ENCODE results near the gene KCNN3. TPM values are rescaled to one million over a fixed set of nuclear protein-coding genes. Genes with fewer than 3 reads are reported as not detected.

Gene KCNN3
- total RNA-seq, 2 donors from 2014 or later, result 0.12 to 0.29 TPM

GRCh38 chr1:154891452-154891851 lies 21.4 kb upstream of the KCNN3 start:
- H3K4me1 Mint-ChIP-seq, result peaks cover 4% of the 10 kb centered on the region
- ATAC-seq, result no peak
- H3K27me3 Mint-ChIP-seq, result peaks cover 12% of the 10 kb centered on the region
- peaks cover 2% of the 10 kb centered on the region for H3K36me3 Mint-ChIP-seq (ENCODE audit: low read depth)
- no peak for DNase-seq
- no peak overlapping the region for H3K27ac Mint-ChIP-seq
- no peaks in the 10 kb centered on the region for H3K9me3 ChIP-seq (ENCODE audit: control insufficient read depth, low read length, poor library complexity, severe bottlenecking)
- no peak overlapping the region for H3K4me3 Mint-ChIP-seq

DNA sequence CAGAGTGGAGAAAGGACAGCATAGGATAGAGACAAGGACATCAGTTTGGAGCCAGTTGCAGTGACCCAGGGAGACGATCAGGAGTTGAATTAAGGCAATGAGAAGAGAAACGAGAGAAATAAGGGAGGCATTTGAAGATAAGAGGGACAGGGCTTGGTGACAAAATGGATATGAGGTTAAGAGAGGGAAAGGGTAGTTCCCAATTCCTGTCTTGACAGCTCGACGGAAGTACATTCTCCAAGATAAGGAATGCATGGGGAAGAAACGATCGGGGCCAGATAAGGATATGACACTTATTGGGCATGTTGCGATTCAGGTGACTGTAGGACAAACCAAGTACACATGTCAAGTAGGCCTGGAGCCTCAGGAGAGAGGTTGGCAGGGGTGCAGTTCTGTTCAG lies 18.7 kb upstream of the KCNN3 start:
- H3K9me3 ChIP-seq (ENCODE audit: control insufficient read depth, low read length, poor library complexity, severe bottlenecking), result no peaks in the 10 kb centered on the region
- Mint-ChIP-seq H3K36me3 (ENCODE audit: low read depth) (peaks cover 5% of the 10 kb centered on the region), H3K27me3 (peaks cover 12% of the 10 kb centered on the region), H3K4me1 (peaks cover 12% of the 10 kb centered on the region), H3K4me3 (no peak overlapping the region), H3K27ac (no peak overlapping the region)
- no peak for ATAC-seq
- DNase-seq, result no peak

- no peak overlapping the region for H3K27ac Mint-ChIP-seq
- H3K4me3 Mint-ChIP-seq, result no peak overlapping the region
- H3K27me3 Mint-ChIP-seq, result peaks cover 12% of the 10 kb centered on the region
- peaks cover 12% of the 10 kb centered on the region for H3K4me1 Mint-ChIP-seq
- H3K9me3 ChIP-seq (ENCODE audit: control insufficient read depth, low read length, poor library complexity, severe bottlenecking), result no peaks in the 10 kb centered on the region
- DNase-seq (no peak), ATAC-seq (no peak)
- peaks cover 5% of the 10 kb centered on the region for H3K36me3 Mint-ChIP-seq (ENCODE audit: low read depth)
These were observed 16.4 kb upstream of the KCNN3 start for GRCh38 chr1:154886281-154887015.

GRCh38 chr1:154884869-154885701 lies 15.0 kb upstream of the KCNN3 start:
- no peak for DNase-seq
- no peaks in the 10 kb centered on the region for H3K9me3 ChIP-seq (ENCODE audit: control insufficient read depth, low read length, poor library complexity, severe bottlenecking)
- Mint-ChIP-seq H3K36me3 (ENCODE audit: low read depth) (peaks cover 5% of the 10 kb centered on the region), H3K4me3 (no peak overlapping the region), H3K27me3 (peaks cover 12% of the 10 kb centered on the region), H3K27ac (peak overlapping the region; percentile 61), H3K4me1 (peaks cover 12% of the 10 kb centered on the region)
- ATAC-seq, result no peak

DNA sequence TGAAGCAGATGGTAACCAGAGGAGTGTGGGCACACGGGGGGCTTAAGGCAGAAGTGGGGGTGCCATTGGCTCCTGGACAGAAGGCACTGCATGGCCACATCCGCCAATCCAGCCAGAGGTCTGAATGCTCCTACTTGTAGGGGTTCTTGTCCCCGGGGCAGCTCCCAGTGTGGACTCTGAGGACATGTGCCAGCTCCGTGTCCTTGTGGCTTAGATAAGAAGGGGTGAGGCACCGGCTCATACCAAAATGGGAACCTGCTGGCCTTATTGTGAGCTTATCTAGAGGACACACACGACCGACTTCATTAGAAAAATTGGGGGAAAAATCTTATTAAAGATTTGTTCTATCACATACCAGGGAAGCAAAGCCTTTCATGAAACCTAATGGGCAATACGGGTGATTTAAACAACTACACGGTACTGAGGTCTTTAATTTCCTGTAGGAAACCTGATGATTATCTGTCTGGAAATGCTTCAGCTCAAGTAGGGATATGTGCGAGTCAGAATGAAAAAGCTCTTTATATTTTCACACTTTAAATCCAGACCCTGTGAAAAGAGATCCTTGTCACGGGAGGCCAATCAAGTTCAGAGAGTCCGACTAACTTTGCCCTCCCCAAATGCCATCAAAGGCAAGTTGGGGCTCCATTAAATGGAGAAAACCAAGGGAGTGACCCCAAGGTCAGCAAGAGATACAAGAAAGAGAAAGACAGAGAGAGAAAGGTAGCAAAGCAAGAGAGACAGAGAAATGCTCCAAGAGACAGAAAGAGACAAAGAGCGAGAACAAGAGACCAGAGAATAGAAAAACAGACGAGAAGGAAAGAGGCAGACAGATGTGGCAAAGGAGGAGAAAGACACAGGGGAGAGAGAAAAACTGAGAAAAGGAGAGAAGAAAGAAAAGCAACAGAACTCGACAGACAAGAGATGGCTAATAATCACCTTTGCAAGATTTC lies 14.1 kb upstream of the KCNN3 start:
- peaks cover 5% of the 10 kb centered on the region for H3K36me3 Mint-ChIP-seq (ENCODE audit: low read depth)
- H3K9me3 ChIP-seq (ENCODE audit: control insufficient read depth, low read length, poor library complexity, severe bottlenecking), result no peaks in the 10 kb centered on the region
- peaks cover 12% of the 10 kb centered on the region for H3K27me3 Mint-ChIP-seq
- peaks cover 12% of the 10 kb centered on the region for H3K4me1 Mint-ChIP-seq
- H3K27ac Mint-ChIP-seq, result peak overlapping the region; percentile 61
- H3K4me3 Mint-ChIP-seq, result no peak overlapping the region
- no peak for ATAC-seq
- DNase-seq, result no peak

DNA sequence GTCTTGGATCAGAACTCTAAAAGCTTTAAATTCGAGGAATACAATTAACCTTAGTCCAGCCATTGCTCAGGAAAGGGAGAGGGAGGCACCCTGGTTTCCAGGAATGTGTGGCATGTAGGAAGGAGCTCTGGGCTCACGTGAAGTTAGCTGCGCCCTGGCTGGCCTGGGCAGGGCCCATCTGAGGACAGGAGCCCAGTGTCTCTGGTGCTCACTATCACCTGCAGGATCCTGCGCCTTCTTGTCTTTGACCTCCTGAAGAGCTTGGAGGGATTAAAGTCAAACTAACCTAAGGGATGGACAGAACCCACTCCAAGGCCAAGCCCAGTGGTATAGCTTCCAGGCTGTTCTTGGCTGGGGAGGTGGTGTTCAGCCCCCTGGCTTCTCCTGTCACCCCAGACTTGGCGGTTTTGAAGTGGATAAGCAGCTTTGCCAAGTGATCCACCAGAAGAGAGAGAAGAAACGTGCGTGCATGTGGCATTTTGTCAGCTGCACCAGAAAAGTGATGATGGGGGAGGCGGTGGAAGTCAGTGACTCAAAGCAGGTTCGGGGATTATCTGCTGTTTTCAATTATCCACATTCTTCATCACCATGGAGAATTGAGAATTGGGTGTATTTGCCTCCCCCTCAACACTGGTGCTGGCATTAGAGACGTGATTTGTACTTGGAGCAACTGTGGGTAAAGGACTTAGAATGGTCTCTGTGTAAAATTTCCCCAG lies 11.9 kb upstream of the KCNN3 start:
- Mint-ChIP-seq H3K4me3 (no peak overlapping the region), H3K36me3 (ENCODE audit: low read depth) (peaks cover 4% of the 10 kb centered on the region), H3K27me3 (no peaks in the 10 kb centered on the region), H3K4me1 (peaks cover 9% of the 10 kb centered on the region), H3K27ac (no peak overlapping the region)
- ATAC-seq (no peak), DNase-seq (no peak)
- no peaks in the 10 kb centered on the region for H3K9me3 ChIP-seq (ENCODE audit: control insufficient read depth, low read length, poor library complexity, severe bottlenecking)

DNA sequence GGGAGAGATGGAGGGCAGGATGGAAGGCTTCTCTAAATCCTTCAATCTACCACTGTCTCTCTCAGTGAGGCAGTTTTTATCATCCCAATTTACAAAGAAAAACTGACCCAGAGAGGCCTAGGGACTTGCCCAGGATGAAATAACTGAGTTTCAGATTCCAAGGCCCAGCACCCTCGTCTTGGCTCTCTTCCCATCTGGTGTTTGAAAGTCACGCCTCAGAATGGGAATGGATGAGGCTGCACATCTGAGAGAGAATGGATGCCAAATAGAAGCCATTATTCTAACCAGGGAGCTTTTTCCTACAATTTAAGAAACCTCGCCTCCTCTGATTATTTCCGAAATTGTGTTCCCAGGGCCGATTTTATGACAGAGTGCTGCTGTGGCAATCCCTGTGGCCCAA lies 10.6 kb upstream of the KCNN3 start:
- Mint-ChIP-seq H3K36me3 (ENCODE audit: low read depth) (peaks cover 4% of the 10 kb centered on the region), H3K4me3 (no peak overlapping the region), H3K27ac (no peak overlapping the region), H3K27me3 (no peaks in the 10 kb centered on the region), H3K4me1 (peaks cover 3% of the 10 kb centered on the region)
- ATAC-seq (no peak), DNase-seq (no peak)
- H3K9me3 ChIP-seq (ENCODE audit: control insufficient read depth, low read length, poor library complexity, severe bottlenecking), result no peaks in the 10 kb centered on the region

DNA sequence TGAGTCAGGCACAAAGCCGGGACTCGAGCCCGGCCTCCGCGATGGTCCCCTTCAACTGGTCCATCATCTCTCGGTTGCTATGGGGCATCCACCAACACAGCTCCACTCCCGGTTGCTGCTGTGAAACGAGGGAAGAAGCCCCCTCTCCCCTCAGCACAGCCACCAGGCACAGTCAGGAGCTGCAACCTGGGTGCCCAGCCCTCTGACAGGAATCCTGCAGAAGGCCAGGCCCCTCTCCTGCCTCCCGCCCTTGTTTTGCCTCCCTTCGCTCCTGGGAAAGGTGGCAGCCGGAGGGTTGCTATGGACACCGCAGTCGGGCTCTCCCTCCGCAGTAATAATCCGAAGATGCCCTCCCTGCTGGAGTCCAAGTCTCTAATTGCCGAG lies 8.9 kb upstream of the KCNN3 start:
- H3K36me3 Mint-ChIP-seq (ENCODE audit: low read depth), result peaks cover 4% of the 10 kb centered on the region
- H3K4me1 Mint-ChIP-seq, result peaks cover 2% of the 10 kb centered on the region
- no peak for DNase-seq
- H3K4me3 Mint-ChIP-seq, result no peak overlapping the region
- no peaks in the 10 kb centered on the region for H3K9me3 ChIP-seq (ENCODE audit: control insufficient read depth, low read length, poor library complexity, severe bottlenecking)
- H3K27ac Mint-ChIP-seq, result no peak overlapping the region
- no peak for ATAC-seq
- peaks cover 5% of the 10 kb centered on the region for H3K27me3 Mint-ChIP-seq

DNA sequence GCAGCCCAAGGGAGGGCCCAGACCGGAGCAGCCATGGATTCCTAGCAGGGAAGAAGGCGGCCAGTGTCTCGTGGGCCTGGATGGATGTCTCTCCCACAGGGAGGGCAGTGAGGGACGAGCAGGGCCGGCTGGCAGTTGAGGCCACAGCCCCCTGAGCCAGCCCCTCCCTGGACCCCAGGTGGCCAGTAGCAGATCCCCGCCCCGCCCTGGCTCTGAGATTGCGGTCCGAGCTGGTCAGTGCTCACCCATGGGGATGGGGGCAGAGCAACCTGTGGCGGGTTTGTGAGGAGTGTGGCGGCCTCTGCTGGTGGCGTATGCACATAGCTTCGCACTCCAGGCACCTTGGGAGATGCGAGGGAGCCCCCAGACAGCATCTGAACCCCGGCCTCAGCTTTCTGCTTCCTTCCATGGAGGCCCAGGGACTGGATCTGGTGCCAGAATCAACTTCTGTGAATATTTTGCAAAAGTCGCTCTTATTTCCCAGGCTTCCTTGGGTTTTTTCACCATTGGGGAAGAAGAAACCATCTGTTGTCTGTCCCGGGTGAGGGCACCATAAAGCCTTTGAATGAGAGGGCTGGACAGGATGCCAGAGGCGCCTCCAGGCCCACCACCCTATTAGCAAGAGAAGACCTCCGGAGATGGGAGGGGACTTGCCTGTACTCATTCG lies 8.4 kb upstream of the KCNN3 start:
- Mint-ChIP-seq H3K27me3 (peaks cover 11% of the 10 kb centered on the region), H3K4me1 (peaks cover 2% of the 10 kb centered on the region), H3K36me3 (ENCODE audit: low read depth) (peaks cover 4% of the 10 kb centered on the region), H3K27ac (no peak overlapping the region), H3K4me3 (no peak overlapping the region)
- ATAC-seq (peak; percentile 94), DNase-seq (peak; percentile 47 to 60 (median 48))
- H3K9me3 ChIP-seq (ENCODE audit: control insufficient read depth, low read length, poor library complexity, severe bottlenecking), result no peaks in the 10 kb centered on the region

- Mint-ChIP-seq H3K4me3 (no peak overlapping the region), H3K27me3 (peaks cover 21% of the 10 kb centered on the region), H3K4me1 (peaks cover 2% of the 10 kb centered on the region), H3K27ac (no peak overlapping the region), H3K36me3 (ENCODE audit: low read depth) (peaks cover 4% of the 10 kb centered on the region)
- ATAC-seq, result no peak
- no peak for DNase-seq
- no peaks in the 10 kb centered on the region for H3K9me3 ChIP-seq (ENCODE audit: control insufficient read depth, low read length, poor library complexity, severe bottlenecking)
These were observed 7.4 kb upstream of the KCNN3 start for GRCh38 chr1:154877370-154877974.

DNA sequence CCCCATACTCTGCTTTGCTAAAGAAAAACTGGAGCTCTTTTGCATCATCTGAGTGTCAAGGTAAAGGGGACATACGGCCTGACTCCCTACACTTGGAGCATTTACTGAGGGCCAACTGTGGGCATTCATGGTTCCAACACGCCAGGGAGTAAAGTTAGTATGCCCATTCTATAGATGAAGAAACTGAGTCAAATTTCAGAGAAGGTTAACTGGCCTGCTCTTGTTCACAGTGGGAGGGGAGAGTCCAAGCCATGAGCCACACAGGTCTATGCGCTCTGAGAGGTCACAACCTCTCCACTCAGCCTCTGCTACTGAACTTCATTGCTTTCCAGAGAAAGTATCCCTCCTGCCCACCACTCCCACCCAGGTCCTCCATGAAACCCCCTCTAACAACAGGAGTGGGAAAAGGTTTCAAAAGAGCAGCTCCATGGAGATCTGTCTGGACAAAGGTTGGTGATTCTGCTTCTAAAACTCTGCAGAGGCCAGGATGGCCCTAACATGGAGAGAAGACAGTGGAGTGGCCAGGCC lies 6.8 kb upstream of the KCNN3 start:
- no peak overlapping the region for H3K4me3 Mint-ChIP-seq
- no peak for DNase-seq
- no peaks in the 10 kb centered on the region for H3K9me3 ChIP-seq (ENCODE audit: control insufficient read depth, low read length, poor library complexity, severe bottlenecking)
- H3K27me3 Mint-ChIP-seq, result peaks cover 23% of the 10 kb centered on the region
- peaks cover 2% of the 10 kb centered on the region for H3K4me1 Mint-ChIP-seq
- peaks cover 4% of the 10 kb centered on the region for H3K36me3 Mint-ChIP-seq (ENCODE audit: low read depth)
- no peak for ATAC-seq
- no peak overlapping the region for H3K27ac Mint-ChIP-seq

DNA sequence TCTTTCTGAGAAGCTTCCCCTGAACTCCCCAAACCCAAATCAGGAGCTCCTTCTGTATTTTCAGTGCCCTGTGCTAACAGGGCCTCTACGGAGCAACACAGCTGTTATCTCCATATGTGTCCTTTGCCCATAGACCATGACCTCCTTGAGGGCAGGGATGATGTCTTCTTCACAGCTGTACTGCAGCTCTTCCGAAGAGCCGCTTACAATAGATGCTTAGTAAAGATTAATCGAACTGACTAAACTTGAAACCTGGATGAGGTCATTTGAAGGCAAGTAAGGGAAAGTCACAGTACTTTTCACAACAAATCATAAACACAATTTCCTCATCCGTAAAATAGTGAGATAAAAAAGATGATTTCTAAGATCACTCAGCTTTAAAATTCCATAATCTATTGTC lies 4.4 kb upstream of the KCNN3 start:
- peaks cover 4% of the 10 kb centered on the region for H3K36me3 Mint-ChIP-seq (ENCODE audit: low read depth)
- peaks cover 47% of the 10 kb centered on the region for H3K27me3 Mint-ChIP-seq
- peaks cover 14% of the 10 kb centered on the region for H3K4me1 Mint-ChIP-seq
- H3K9me3 ChIP-seq (ENCODE audit: control insufficient read depth, low read length, poor library complexity, severe bottlenecking), result no peaks in the 10 kb centered on the region
- no peak overlapping the region for H3K27ac Mint-ChIP-seq
- no peak overlapping the region for H3K4me3 Mint-ChIP-seq
- ATAC-seq, result no peak
- DNase-seq, result no peak

Measured in T-helper 17 cell (primary cell).